HG03159 (cell line): ENCODE data around the gene RRAGB.
A peak's percentile ranks its signal among the peaks of the same experiment; 100 is the strongest.
"Not testable (repeated sequence)": the region's sequence is repeated elsewhere in the genome, so short reads cannot be mapped to it uniquely, and the experiment has no call there.

ENCODE experiments used
- ATAC-seq: cut with Tn5 transposase; IDR thresholded peaks from one replicate; pipeline ENCODE4 v1.9.1; 2021; ENCODE audit warnings: mild to moderate bottlenecking, moderate library complexity; ENCODE audit not compliant: unreplicated experiment

RRAGB gene

GRCh38 chrX:55767100-55767499 is 49.6 kb downstream of the RRAGB start:
- no peak for ATAC-seq

- not testable (repeated sequence) for ATAC-seq
Measured at GRCh38 chrX:55774419-55774818, 56.9 kb downstream of the RRAGB start.

- ATAC-seq = no peak
Measured at GRCh38 chrX:55777596-55777995, 60.0 kb downstream of the RRAGB start.

GRCh38 chrX:55778322-55778721 is 60.8 kb downstream of the RRAGB start:
- no peak for ATAC-seq

- ATAC-seq = no peak
Measured at GRCh38 chrX:55783723-55784122, 66.2 kb downstream of the RRAGB start.

GRCh38 chrX:55787063-55787462 is 69.5 kb downstream of the RRAGB start:
- no peak for ATAC-seq

- no peak for ATAC-seq
Measured at GRCh38 chrX:55787727-55788126, 70.2 kb downstream of the RRAGB start.

- ATAC-seq = peak; percentile 97
Measured at GRCh38 chrX:55794405-55794804, 76.9 kb downstream of the RRAGB start.

- ATAC-seq = no peak
Measured at GRCh38 chrX:55796496-55796895, 78.9 kb downstream of the RRAGB start.

GRCh38 chrX:55801811-55802210 is 84.3 kb downstream of the RRAGB start:
- ATAC-seq = no peak
